GM12875 (cell line): ENCODE measurements around the gene NFATC3.
A peak's percentile ranks its signal among the peaks of the same experiment; 100 is the strongest.

ENCODE experiments used
- H3K4me3 ChIP-seq: one replicate; pipeline ENCODE4 v1.5.1; 2011; ENCODE audit warnings: low read depth, low read length, control low read depth
- TF ChIP-seq, protein P1 (sequence below): IDR thresholded peaks from 2 replicates; pipeline ENCODE4 v1.5.1; 2011; ENCODE audit warnings: low read depth, mild to moderate bottlenecking, control low read depth, inconsistent platforms, low read length, moderate library complexity, borderline replicate concordance; ENCODE audit not compliant: insufficient read depth

NFATC3 gene

DNA sequence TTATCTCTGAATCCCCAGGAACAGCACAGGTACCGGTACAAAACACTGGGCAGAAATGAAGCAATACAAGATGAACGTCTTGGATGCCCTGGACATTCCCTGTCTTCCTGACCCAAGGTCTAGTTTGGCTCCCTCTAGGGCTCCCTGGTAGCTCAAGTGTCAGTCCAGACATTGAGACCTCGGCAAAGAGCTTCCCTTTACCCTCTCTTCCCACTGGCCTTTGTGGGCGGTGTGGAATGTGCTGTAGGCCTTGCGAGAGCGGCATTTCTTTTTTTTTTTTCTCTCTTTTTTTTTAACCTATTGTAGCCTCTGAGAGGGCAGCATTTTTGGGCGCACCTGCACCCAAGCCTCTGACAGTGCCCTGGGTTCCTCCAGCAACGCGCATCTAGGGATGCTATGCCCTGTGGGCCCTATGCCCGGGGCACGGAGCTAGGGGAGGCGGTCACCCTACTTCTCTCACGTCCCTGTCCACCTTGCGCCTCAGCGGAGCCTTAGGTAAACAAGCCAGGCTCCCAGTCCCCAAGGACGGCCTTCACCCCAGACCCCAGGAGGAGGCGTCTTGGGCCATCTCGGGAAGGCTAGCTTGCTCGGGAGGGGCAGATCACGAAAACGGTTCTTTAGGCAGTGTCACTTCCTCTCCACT is 1.2 kb upstream of the NFATC3 start:
- TF ChIP-seq, protein P1, sequence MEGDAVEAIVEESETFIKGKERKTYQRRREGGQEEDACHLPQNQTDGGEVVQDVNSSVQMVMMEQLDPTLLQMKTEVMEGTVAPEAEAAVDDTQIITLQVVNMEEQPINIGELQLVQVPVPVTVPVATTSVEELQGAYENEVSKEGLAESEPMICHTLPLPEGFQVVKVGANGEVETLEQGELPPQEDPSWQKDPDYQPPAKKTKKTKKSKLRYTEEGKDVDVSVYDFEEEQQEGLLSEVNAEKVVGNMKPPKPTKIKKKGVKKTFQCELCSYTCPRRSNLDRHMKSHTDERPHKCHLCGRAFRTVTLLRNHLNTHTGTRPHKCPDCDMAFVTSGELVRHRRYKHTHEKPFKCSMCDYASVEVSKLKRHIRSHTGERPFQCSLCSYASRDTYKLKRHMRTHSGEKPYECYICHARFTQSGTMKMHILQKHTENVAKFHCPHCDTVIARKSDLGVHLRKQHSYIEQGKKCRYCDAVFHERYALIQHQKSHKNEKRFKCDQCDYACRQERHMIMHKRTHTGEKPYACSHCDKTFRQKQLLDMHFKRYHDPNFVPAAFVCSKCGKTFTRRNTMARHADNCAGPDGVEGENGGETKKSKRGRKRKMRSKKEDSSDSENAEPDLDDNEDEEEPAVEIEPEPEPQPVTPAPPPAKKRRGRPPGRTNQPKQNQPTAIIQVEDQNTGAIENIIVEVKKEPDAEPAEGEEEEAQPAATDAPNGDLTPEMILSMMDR = no peak
- no peak overlapping the region for H3K4me3 ChIP-seq

DNA sequence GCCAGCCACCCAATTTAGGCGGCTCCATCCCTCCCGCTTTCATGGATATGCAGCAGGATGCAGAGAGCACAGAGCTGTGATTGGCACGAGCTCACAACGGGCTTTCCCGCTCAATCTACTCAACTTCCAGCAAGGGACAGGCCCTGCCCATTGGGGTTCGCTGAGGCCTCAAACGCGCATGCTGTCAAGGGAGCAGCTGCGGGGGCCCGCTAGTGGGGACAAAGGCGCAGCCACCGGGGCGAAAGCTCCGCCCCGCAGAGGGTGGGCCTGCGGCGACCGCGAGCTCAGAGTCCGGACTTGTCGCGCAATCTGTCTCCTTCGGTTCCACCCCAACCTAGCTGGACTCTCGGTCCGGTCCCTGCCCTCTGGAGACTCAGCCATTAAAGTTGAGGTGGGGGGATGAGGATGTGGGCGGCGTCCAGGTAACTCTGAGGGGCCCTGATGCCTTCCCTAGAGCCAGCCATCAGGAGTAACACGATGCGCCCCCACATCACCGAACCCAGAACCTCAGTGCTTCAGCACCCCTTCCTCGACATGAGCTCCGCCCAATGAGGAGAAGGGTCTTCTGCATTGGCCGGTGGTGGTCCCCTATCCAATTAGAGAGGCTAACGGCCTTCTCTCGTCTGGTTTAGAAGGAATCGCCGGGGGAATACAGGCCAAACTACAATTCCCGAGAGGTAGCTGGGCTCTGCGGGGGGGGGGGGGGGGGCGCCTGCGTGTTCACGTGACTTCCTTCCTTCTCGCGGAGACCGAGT is 489 bp upstream of the NFATC3 start:
- peak overlapping the region; percentile 52 for H3K4me3 ChIP-seq
- TF ChIP-seq, protein P1 = peak; percentile 34; the same call in 1 of the 2 replicates

DNA sequence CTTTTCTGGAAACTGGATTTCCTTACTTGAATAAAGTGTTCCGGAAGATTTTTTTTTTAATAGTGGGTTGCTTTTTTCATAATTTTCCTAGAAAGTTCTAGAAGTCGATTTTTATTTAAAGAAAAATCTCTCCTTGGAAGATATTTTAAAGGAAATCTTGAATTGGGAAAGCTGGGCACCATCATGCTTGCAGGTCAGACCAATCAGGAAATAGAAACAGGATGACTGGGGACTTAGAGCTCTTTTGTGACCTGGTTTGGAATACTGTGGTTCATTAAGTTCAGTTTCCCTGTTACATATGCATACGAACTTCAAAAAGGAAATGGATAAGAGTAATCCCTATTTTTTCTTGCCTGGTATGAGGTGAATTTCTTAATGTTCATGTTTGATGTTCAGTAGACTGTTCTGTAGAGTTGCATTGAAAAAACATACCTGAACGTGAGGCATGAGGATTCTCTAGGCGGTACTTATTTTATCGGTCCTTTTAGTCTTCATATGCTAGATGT is 1.2 kb downstream of the NFATC3 start:
- H3K4me3 ChIP-seq = peak overlapping the region; percentile 67
- TF ChIP-seq, protein P1 = no peak

DNA sequence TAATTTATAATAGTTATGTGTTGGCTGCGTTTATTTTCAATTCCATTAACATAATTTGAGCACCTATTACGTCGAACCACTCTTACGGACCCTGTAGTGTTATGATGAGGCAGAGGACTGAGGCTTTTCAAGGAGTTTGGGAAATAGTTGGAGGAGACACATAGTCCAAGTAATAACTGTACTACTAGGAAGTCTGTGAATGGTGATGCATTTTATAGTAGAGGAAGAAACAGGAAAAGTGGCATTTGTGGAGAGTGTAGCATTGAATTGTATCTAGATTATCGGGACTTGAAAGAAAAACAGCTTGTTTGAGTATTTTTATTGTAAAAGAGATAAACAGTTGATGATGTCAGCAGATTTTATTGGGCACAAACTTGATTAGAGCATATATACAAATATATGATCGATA is 1.7 kb downstream of the NFATC3 start:
- peak overlapping the region; percentile 67 for H3K4me3 ChIP-seq
- TF ChIP-seq, protein P1 = no peak

DNA sequence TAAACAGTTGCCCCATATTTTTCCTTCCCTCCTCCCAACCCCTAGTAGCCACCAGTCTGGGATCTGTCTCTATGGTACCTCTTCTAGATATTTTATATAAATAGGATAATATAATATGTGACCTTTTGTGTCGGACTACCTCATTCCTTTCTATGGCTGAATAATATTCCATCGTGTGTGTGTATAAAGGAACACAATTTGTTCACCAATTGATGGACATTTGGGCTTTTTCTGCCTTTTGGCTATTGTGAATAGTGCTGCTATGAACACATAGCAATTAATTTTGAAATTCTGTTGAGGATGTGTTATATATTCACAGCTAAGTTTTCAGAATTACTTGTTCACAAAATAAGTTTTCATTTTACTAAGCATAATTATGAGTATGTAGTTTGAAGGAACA is 2.5 kb downstream of the NFATC3 start:
- H3K4me3 ChIP-seq = no peak overlapping the region
- TF ChIP-seq, protein P1 = no peak

DNA sequence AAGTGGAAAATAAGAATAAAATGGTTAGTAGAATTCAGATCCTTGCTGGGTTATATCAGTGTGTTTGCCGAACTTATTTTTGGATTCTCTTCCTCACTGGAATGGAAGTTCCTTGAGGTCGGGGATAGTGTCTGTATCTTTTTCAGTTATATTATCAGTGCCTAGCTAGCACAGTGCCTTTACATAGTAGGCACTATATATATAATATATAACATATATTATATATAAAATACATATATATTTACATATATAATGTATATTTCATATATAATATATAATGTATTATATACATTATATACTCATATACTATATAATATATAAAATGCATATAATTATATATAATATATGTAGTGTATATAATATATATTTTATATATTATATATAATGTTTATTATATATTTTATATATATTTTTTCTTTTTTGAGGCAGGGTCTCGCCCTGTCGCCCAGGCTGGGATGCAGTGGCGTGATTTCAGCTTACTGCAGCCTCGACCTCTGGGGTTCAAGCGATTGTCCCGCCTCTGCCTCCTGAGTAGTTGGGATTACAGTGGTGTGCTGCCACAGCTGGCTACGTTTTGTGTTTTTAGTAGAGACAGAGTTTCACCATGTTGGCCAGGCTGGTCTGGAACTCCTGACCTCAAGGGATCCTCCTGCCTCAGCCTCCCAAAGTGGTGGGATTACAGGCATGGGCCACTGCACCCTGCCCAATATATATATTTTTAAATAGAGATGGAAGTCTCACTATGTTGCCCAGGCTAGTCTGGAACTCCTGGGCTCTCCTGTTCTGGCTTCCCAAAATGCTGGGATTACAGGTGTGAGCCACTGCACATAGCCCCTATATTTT is 3.2 kb downstream of the NFATC3 start:
- TF ChIP-seq, protein P1 = no peak
- no peak overlapping the region for H3K4me3 ChIP-seq
